Activated CD8-positive, alpha-beta T cell treated with anti-CD3 and anti-CD28 coated beads, Interleukin-2, amount 10 ng/mL, durations not matched to agents 7 days and 5 days (primary cell): ENCODE measurements around the gene LRGUK. TPM values are rescaled to one million over a fixed set of nuclear protein-coding genes. Genes with fewer than 3 reads are reported as not detected.

ENCODE experiments used
- total RNA-seq, 2 experiments: library from RNA; stranded (reverse); gene quantifications; one replicate each; pipeline ENCODE4 v1.2.3, GENCODE V29; 2021

LRGUK gene
- total RNA-seq, 2 experiments from 2014 or later = 0.13 to 0.18 TPM

Other genes with a start within 250 kb of the LRGUK start
- 10 to 100 TPM; 18.9 to 20.8 TPM for gene SLC35B4, start 189.6 kb downstream of the LRGUK start, total RNA-seq